Heart right ventricle (tissue), 16 donors: ENCODE measurements around the gene ASAP2. TPM values are rescaled to one million over a fixed set of nuclear protein-coding genes. Genes with fewer than 3 reads are reported as not detected.

Experiments used
- ATAC-seq, 8 donors: fragments of 200-7000 bp; cut with Tn5 transposase; one replicate each; pipeline ENCODE4 v1.9.1; 2020; ENCODE audit warnings: mild to moderate bottlenecking in 8 of 8, moderate library complexity in 8 of 8, moderate number of reproducible peaks in 1 of 8
- DNase-seq, 2 donors: peaks; one replicate each; pipeline ENCODE4 v3.0.0-alpha.2; 2020
- H3K27ac ChIP-seq, 10 donors: fragments of 200-600 bp; sonication (generic) in 2 of 10; one replicate each; pipeline versions ENCODE4 v1.5.0 to v1.8.0; 2020 to 2022; ENCODE audit warnings: mild to moderate bottlenecking in 3 of 10
- H3K27me3 ChIP-seq, 7 donors: fragments of 200-600 bp; one replicate each; pipeline ENCODE4 v1.8.0; 2021 to 2022; ENCODE audit warnings: mild to moderate bottlenecking in 2 of 7
- H3K36me3 ChIP-seq, 9 donors: fragments of 200-600 bp; sonication (generic) in 1 of 9; one replicate each; pipeline versions ENCODE4 v1.5.0 to v1.8.0; 2020 to 2022; ENCODE audit warnings: mild to moderate bottlenecking in 2 of 9
- H3K4me1 ChIP-seq, 9 donors: fragments of 200-600 bp; sonication (generic) in 1 of 9; one replicate each; pipeline versions ENCODE4 v1.5.0 to v1.8.0; 2020 to 2022; ENCODE audit warnings: mild to moderate bottlenecking in 4 of 9
- H3K4me3 ChIP-seq, 10 donors: fragments of 200-600 bp; sonication (generic) in 2 of 10; one replicate each; pipeline versions ENCODE4 v1.5.0 to v1.8.0; 2020 to 2022; ENCODE audit warnings: mild to moderate bottlenecking in 7 of 10, moderate library complexity in 2 of 10
- H3K9me3 ChIP-seq, 11 donors: fragments of 200-600 bp in 10 of 11; sonication (generic) in 2 of 11; one replicate each; pipeline versions ENCODE4 v1.5.0 to v1.8.0; 2013 to 2022; ENCODE audit warnings: mild to moderate bottlenecking in 2 of 11, control low read depth in 1 of 11, moderate library complexity in 1 of 11
- CTCF ChIP-seq, 9 donors: fragments of 200-600 bp; sonication (generic) in 2 of 9; IDR thresholded peaks; one replicate each; pipeline versions ENCODE4 v1.5.0 to v1.8.0; 2021 to 2022; ENCODE audit warnings: antibody characterized with exemption in 9 of 9, mild to moderate bottlenecking in 5 of 9, moderate library complexity in 1 of 9
- WGBS, 2 donors: extraction: QIAGEN DNeasy Blood & Tissue Kit; methylation state at CpG; one replicate each; pipeline ENCODE4 v1.1.7; 2013; ENCODE audit warnings: inconsistent platforms in 1 of 2; 5-methylcytosine and 5-hydroxymethylcytosine counted together
- intact Hi-C, 10 donors: fragments of 100-400 bp; cut with DNase I; formaldehyde crosslinking; loops; one replicate each; pipeline versions ENCODE4 v1.11.1 to v1.14.2; 2022
- polyA plus RNA-seq, 2 donors: library from polyadenylated mRNA; stranded (reverse); fragments of 200-250 nt; gene quantifications; one replicate each; pipeline ENCODE4 v1.2.3, GENCODE V29; 2013
- total RNA-seq, 10 donors: library from RNA; stranded (reverse); fragmentation: NEBNext Ultra II Directional in 3 of 10; extraction: Animal tissue kit (Norgen Biotek cat#: 25700) in 3 of 10; gene quantifications; one replicate each; pipeline versions ENCODE4 v1.2.1 to v1.2.4, GENCODE V29; 2021 to 2023
- donor health status: Arrhythmogenic right ventricular cardiomyopathy.
- donor health status: ischemic (EF 13 %, LVEDD 7.1; RV severe dilation, severe dysfunction).
- donor health status: healthy with polysubstance abuse.
- donor health status: DM: no; HTN: yes; CAD: no.
- donor health status: DM: no; HTN: no; CAD: no.
- donor health status: ischemic (EF 25% LVEDD 6.9; RV normal size, moderate dysfunction).
- donor health status: ischemic (EF 25% LVEDD 5.7; RV mildly dilated, moderate dysfunction).
- donor health status: healthy.
- donor health status: DM: yes; HTN: yes; CAD: no.
- donor health status: Ischemic cardiomyopathy.
- donor health status: ischemic (EF 35%, LVEDD 5.7; RV mildly dilated, moderate dysfunction).
- donor health status: nonischemic (EF 11% LVEDD 7.7; RV severe dilation, severe dysfunction).
- donor health status: DM: yes; HTN: yes; CAD: no.
- donor health status: PGD.
- donor health status: ischemic (EF 29% LVEDD 5.4; RV normal size, mild dysfunction).
- donor health status: nonischemic (EF 23%, LVEDD 6.1; RV moderate dilation, normal function).

Gene ASAP2
- total and polyA plus RNA-seq, 12 donors = 5.4 to 17.3 (median 11.8) TPM

GRCh38 chr2:9398881-9399780 lies 192.5 kb downstream of the ASAP2 start:
- H3K36me3 ChIP-seq = peaks cover 0 to 96% (median 0%) of the 10 kb centered on the region in 9 donors
- 78 to 79% methylated on average over 20 of the region's 20 CpGs for WGBS, 2 donors
- peak; percentile 42 to 79 (median 66) for ATAC-seq
- TF ChIP-seq CTCF (IDR thresholded peaks at IDR 0.05) = no peak
- intact Hi-C loops = no loop called here
- peak in 1 of 2 donors; percentile 47 for DNase-seq
- no peak overlapping the region for H3K4me3 ChIP-seq
- H3K27ac ChIP-seq = peak overlapping the region; percentile 37 to 81 (median 58)
- peaks cover 0 to 32% (median 10%) of the 10 kb centered on the region in 9 donors for H3K4me1 ChIP-seq
- no peaks in the 10 kb centered on the region for H3K27me3 ChIP-seq
- H3K9me3 ChIP-seq = no peaks in the 10 kb centered on the region

DNA sequence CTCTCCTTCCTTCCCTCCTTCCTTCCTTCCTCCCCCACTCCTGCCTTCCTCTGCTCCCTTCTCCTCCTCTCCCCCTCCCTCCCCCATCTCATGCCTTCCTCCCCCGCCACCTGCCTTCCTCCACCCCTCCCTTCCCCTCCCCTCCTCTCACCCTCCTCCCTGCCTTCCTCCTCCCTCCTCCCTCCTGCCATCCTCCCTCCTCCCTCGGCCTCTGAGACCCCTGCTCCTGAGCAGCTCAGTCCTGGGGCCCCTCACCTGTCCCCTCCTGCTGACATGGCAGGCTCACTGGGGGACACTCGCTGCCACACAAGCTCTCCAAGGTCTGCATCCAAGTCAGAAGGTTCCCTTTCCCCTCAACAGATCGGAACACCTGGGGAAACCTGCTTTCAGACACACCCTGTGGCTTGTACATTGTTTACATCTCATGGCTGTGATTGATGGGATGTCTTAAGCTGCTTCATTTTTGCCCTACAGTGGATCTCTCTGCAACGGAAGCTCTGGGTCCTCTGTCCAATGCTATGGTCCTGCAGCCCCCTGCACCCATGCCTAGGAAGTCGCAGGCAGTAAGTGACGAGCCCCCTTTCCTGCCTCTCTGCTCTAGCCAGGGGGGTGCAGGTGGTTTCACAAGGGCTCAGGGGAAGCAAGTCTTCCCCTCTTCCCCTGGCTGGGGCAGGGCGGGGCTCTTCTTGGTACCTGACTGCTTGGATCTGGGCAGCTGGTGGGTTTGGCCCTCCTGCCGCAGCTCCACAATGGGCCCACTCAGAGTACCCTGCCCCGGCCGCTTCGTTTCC lies 193.9 kb downstream of the ASAP2 start:
- H3K4me3 ChIP-seq = no peak overlapping the region
- ATAC-seq (no peak), DNase-seq (no peak)
- H3K9me3 ChIP-seq = no peaks in the 10 kb centered on the region
- no peak overlapping the region for H3K27ac ChIP-seq
- WGBS, 2 donors = 92 to 94% methylated on average over 11 to 12 of the region's 12 CpGs
- intact Hi-C loops = no loop called here
- peaks cover 0 to 37% (median 11%) of the 10 kb centered on the region in 9 donors for H3K4me1 ChIP-seq
- TF ChIP-seq CTCF (IDR thresholded peaks at IDR 0.05) = no peak
- H3K36me3 ChIP-seq = peaks cover 0 to 96% (median 0%) of the 10 kb centered on the region in 9 donors
- no peaks in the 10 kb centered on the region for H3K27me3 ChIP-seq

GRCh38 chr2:9401059-9401547 lies 194.5 kb downstream of the ASAP2 start:
- intact Hi-C loops = no loop called here

More at GRCh38 chr2:9401059-9401547, 194.5 kb downstream of the ASAP2 start:
- Histone ChIP-seq H3K9me3 (no peaks in the 10 kb centered on the region), H3K36me3 (peaks cover 0 to 94% (median 0%) of the 10 kb centered on the region in 9 donors), H3K4me3 (no peak overlapping the region), H3K27ac (no peak overlapping the region), H3K4me1 (peaks cover 0 to 37% (median 11%) of the 10 kb centered on the region in 9 donors), H3K27me3 (no peaks in the 10 kb centered on the region)
- DNase-seq (no peak), ATAC-seq (peak in 2 of 8 donors; percentile 3 to 58)
- no peak for TF ChIP-seq CTCF (IDR thresholded peaks at IDR 0.05)
- WGBS, 2 donors = 95 to 96% methylated on average over 12 of the region's 12 CpGs
